Measurements from ENCODE around the gene THSD7A.
A peak's percentile ranks its signal among the peaks of the same experiment; 100 is the strongest.

THSD7A gene

DNA sequence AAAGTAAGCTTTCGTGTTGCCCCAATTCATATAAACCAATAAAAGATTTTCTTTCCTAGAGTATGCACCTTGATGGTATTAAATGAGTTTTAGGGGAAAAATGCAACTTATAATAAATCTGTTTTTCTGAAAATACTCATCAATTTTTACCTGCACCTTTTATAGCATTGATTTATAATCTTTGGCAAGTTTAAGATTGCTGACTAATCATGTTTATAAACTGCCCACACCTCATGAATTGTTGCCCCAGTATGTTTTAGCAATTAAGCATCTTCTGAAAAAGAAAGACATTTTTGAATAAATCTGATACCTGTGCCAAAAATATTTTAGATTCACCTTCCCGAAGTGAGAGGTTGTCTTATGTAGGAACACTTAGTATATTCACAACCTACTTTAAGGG, 420.0 kb downstream of the THSD7A start:
- DNase-seq, result no peak

DNA sequence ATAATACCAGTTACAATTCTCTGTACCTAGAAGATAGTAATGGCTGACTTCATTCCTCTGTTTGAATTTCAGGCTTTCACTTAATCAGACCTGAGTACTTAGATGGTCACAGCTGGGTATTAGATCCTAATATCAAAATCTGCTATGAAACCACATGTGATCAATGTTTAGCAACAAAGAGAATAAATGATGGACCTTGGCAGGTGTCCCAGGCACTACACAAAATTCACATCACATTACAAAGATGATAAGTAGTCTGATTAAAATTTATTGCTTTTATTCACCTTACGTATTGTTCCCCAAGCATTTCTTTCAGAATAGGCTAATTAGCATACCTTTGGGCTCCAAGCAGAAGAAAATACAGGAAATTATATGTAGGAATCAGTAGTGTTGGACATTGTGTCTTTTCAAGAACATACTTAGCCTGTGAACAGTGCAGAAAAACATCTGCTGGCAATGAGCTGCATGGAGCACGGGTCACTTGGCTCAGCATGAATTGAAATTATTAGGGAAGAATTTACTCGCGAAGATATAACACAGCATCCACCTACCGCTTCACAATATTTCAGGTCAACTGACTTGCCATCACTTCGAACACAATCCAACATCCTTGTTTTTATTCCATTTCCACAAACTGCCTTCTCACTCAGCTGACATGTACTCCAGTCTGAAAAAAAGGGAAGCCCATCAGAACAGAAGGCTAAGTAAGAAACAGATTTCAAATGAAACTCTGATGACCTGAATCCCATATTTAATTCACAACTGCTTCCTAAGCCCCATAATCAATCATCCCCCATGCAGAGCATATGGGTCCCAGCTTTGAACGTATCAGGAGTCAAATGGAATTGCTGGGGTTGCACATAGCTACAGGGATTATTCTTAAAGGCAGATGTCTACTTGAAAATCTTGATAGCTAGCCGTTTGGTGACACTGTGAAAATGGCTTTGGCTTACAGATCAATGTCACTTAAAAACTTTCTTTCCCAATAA, 421.0 kb downstream of the THSD7A start:
- DNase-seq, result no peak

DNA sequence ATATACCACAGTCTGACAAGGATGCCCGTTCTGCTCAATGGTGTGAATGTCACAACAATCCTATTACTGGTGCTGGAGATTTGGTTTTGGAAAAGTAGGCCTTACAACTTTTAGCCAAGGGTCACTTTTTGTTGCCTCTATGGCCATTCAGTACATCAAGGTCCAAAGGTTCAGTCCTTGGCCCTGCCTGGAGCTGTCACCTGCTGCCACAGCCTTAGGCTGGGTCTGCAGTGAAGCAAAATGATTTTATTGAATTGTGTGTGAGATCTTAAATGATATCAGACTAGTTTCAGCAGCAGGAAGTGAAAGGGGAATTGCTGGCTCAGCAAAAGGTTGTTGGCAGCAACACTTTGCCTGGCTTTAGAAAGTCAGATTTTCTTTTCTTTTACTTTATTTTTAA, 427.6 kb downstream of the THSD7A start:
- DNase-seq, result no peak

DNA sequence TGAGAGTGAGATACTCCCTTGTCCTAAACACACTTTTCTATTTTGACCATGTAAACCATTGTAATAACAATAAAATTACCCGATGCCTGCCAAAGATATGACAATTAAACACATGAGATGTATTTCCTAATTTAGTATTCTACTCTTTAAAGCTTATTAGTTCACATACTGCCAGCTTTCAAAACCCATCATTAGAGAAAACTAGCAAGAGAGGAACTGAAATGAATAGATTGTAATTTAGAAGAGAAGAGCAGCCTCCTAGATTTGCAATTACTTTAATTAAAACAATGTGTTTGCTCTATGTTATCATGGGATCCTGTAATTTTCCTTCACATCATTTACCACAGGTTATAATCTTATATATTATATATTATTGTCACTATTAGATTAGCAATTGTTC, 428.2 kb downstream of the THSD7A start:
- no peak for DNase-seq

DNA sequence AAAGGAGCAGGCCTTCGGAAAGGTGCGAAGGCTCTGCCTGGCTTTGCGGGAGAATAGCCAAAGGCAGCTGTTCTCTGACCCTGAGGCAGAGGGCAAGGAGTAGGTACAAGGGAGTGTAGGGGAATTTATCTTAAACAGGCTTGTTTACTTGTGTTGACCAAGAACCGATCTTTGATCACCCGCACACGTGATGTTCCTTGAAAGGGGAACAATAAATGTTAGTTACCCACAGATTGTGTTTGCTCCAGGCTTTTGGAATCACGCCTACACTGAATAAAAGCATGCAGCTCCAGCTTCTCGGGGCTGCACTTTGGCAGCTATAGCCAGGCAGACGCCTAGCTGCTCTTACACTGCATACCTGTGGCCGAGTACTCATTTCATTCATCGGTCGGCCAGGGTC, 437.6 kb downstream of the THSD7A start:
- DNase-seq, result no peak

DNA sequence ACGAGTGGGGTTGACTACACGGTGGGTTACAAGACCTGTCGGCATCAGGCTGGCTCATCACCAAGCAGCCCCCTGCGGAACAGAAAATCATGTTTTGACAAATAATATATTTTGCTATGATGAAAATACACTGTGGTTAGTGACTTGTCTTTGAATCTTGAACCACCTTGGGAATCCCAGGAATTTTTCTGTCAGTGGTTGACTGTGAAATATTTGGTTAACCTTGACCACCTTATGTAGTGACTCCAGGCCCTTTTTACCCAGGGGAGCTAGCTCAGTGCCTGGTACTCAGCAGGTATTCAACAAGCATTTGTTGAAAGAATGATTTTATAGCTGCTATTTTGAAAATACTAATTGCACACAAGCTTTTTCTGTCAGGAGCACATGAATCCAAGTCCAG, 452.4 kb downstream of the THSD7A start:
- no peak for DNase-seq

DNA sequence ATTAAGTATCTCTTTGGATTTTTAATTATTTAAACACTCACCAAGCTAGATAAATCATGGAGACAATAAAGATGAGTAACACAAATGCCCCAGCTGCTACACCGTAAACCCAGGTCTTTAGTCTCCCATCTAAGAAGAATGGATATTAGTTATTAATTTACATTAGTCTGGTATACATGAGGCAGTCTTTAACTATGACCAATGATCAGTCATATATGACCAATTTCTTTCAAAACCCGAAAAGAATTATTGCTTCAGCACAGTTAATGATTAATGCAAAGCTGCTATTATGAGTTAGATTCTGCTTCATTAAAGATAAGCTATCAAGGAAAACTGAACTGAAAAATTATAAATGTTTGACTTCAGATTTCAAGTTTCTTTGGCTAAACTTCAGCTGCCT, 455.5 kb downstream of the THSD7A start:
- DNase-seq, result no peak

DNA sequence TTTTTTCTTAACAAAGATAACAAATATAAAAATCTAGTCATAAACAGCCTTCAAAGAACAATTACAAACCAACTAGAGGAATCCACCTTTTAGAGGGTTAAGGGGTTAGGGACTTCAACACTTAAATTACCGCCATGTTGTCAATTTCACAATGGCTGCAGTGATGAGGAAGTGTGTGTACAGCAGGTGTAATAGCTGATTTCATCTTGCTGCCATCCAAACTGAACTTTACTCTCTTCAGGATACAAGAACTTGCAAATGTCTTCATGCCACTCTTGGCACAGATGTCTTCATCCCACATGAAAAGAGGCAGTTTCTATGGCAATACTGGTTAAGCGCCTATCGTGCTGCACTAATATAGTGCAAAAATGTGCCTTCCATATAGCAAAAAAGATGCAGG, 457.4 kb downstream of the THSD7A start:
- DNase-seq, result no peak

DNA sequence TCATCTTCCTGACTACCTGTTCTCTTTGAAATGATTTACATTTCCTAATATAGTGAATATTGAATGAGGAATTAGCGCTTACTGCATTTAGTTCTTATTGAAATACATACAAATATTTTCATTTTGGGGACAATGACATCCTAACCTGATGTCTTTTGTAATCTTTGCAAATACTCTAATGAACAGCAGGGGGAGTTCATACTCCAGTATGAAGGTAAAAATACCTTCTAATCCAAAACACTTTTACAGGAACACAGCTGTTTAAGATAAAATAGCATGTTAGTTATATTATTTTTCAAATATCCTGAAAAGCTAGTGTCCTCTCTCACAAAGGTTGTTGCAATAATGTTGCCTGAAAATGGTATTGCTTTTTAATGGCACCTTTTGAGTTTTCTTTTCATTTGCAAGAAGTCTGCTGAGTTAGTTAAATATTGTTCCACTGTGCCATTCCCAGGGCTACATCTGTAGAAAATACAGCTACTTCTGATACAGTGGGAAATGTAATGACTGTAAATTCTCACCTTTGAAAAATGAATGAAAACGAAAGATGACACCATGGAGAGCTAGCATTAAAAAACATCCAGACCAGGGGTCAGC, 458.4 kb downstream of the THSD7A start:
- DNase-seq, result no peak

DNA sequence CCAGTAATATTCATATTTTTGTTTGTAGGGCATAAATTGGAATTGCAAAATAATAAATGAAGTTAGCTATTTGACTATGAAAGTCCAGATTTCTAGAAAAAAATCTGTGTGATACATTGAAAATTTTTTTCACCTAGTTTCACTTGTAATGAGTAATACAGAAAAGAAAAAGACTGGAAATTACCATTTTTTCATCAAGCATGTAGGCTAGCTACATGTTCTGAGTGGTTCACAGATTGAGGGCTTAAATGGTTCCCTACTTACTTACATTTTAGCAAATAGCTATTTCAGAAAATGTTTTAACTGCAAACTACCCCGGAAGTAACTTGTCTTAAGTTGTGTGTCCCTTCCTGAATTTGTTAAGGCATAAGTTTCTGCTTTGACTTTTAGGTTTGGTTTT, 462.3 kb downstream of the THSD7A start:
- no peak for DNase-seq

DNA sequence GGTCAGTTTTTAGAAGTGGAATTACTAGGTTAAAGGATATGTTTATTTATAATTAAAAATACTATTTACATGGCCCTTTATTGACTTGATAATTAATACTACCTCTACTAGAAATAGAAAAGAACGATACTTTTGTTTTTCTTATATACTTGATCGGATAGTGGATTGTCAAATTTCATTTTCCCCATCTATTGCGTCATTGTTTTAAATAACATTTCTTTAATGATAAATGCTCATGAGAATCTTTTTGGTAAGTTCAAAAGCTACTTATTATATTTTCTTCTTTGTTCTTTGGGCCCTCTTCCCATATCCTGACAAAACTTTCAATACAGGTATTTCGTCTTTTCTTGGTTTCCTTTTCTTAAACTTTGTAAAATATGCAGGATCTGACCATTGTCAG, 465.9 kb downstream of the THSD7A start:
- DNase-seq, result no peak

DNA sequence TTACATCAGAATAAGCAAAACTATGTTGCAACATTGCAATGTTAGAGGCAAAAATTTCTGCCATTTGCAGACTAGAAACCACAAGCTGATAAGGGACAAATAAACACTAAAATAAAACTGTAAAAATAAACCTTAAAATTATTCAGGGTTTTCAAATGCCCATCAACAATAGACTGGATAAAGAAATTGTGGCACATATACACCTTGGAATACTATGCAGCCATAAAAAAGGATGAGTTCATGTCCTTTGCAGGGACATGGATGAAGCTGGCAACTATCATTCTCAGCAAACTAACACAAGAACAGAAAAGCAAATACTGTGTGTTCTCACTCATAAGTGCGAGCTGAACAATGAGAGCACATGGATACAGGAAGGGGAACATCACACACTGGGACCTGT, 473.4 kb downstream of the THSD7A start:
- no peak for DNase-seq

DNA sequence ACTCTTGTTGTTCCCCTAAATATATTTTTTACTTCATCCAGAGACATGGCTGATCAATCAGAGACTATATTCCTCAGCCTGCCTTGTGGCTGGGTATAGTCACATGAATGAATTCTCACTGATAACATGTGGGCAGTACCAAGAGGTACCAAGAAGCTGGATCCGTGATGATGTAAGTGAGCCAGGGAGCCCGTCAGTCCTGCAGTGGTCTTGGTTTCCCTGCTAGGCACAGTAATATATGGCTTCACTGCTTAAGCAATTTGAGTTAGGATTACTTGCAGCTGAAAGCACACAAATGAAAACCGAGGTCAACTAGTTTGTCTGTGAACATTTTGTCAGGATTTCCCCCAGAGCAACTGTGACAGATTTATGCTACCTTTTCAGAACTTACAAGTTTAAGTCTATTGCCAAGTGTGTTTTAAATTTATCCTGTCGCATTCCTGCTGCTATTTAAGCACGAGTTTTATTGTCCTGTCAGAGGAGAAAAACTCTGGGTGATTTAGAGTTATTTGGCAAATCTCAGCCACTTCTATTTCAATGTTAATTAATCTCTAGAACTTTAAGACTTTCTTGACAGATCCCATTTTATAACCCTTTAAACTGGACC, 476.5 kb downstream of the THSD7A start:
- DNase-seq, result no peak

DNA sequence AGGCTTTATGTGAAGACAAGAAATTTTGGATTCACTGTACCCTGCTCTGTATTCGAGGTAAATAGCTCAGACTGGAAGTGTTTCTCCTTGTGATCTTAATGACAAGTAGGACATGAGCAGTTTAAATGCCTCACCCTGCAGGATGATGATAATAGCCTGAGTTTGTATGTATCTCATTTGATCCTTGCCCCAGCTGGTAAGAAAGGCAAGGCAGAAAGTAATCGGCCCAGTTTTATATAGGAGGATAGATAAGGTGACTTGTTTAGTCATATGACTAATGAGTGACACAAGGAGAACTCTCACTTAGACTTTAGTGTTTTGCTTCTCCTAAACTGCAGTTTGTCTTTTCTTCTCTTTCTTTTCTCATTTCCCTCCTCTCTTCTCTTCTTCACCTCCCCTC, 485.7 kb downstream of the THSD7A start:
- DNase-seq, result no peak

DNA sequence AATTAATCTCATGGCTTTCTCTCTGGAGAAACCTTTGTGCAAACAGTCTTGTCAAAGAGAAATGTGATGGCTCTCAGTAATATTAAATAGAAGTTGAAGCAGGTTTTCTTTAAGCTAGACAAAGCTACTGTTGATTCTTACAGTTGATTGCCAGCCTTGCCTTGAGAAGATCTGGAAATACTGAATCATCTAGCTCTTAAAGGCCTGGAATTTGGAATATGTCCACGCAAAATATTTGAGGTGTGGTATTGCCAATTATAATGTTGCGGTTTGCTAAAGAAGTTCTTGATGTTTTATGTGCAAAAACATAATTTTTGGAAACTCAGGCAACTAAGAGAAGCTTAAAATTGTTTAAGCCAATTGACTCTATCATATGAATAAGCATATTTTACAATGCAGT, 486.4 kb downstream of the THSD7A start:
- no peak for DNase-seq

DNA sequence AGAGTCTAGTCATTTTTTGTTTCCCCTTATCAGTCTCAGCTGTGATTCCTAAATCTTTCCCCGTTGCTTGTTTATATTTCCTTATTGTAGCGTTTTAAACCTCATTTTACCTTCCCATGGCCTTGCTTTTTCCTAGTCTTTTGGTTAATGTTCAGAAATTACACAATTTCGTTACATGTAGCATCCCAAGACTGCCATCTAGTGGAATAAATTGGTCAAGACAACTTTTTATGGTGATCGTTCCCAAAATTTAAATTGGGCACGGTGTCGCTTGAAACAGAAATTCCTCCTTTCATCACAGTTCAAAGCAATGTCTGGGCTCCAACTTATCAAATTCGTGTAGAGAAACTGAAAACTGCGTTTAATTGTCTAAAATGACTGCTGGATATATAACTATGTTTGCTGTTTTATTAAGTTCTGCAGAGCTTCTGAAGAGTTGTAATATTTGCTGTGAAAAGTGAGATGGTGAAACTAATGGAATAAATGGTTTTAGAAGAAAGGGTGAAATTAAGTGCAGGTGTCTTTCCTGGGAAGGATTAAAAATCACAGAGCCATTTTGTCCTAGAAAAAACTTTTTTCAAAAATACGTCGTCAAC, 488.1 kb downstream of the THSD7A start:
- peak in 2 of 14 donors; percentile 42 to 51 for DNase-seq

DNA sequence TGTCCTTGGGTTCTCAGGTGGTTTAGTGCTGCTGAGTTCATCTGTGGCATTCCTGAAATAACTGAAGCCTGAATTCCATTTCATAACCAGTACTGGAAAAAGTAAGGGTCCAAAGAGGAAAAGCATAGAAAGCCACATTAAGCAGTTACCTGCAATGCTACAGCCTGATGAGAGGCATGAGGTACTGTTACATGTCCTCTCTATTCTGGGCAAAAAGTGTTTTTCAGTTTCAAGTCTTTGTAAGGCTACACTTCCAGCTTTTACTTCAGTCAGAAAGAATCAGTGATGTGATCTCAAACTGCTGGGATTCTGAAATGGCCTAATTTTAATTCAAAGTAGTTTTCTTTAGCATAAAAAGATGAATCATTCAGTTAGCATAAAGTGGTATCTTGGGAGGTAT, 488.9 kb downstream of the THSD7A start:
- no peak for DNase-seq

DNA sequence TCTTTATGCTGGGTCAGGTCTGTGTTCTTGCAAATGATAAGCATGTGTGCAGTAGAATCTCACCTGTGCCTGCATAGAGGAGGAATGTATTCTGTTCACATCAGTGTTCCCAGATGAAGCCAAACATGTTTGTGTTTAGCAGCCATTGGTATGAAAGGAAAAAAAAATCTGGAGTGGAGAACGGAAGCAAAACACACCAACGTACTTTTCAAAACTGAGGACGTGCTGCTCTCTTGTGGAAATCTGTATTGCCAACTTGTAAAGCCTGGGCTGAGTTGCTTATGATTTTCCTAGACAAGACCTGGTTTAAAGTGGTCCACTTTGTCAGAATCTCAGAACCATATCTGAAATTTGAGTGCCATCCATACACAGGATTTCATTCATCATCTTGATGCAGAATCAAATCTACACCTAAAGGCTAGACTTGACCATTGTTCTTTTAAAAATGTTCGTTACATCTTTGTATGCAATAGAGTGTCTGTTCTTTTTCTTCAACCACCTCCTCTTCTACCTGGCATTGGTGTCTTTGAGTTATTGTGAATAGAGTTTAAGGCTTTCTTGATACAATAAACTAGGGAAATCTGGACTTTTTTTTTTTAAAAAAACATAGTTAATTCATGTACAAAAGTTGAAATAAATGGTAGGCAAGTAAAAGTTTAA, 490.6 kb downstream of the THSD7A start:
- peak in 2 of 14 donors; percentile 20 to 72 for DNase-seq

DNA sequence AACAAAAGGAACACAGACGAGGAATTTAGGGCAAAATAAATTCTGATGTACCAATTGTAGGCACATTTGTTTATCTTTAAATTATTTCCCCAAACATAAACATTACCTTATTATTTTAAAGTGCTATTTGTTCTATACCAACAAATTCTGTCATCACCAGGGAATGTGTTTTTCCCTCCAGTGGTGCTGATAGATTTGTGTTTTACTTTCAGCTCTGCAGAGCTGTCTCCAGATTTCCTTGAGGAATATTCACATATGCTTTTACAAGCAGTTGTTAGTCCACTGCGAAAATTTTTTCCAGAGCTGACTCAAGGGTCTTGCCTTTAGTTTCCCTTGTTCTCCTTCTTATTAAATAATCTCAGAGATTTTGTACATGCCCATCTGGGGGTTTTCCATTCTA, 495.6 kb downstream of the THSD7A start:
- DNase-seq, result no peak

DNA sequence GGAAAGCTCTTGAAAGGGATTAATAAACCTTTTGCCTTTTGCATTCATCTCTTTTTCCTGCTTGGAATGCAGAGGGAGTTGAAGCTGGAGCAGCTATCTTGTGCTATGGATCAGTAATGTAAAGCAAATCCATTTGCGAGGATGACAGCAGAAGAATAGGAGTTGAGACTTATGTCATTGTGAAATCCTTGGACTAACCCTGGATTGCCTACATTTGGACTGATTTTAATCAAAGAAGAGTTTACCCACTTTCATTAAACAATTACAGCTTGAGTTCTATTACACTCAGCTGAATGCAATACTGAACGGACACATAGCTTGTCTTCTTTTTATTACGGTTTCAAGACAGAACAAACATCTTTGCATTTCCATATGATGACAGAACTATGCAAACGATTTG, 496.1 kb downstream of the THSD7A start:
- no peak for DNase-seq

DNA sequence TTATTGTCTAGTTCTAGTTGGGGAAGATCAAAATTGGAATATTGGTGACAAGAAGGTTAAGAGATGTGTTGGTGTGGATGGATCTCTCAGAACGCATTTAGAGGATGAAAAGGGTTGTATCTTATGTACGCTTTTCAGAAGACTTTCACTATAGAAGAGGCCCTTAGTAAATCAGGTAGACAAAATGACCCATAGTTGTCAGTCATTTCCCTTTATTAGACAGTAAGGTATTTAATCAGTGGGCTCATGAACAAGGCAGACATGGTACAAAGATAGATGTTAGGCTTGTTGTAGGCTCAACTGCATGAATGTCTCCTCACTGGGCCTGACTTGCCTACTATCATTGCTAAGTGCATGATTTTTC, 499.2 kb downstream of the THSD7A start:
- DNase-seq, result no peak

DNA sequence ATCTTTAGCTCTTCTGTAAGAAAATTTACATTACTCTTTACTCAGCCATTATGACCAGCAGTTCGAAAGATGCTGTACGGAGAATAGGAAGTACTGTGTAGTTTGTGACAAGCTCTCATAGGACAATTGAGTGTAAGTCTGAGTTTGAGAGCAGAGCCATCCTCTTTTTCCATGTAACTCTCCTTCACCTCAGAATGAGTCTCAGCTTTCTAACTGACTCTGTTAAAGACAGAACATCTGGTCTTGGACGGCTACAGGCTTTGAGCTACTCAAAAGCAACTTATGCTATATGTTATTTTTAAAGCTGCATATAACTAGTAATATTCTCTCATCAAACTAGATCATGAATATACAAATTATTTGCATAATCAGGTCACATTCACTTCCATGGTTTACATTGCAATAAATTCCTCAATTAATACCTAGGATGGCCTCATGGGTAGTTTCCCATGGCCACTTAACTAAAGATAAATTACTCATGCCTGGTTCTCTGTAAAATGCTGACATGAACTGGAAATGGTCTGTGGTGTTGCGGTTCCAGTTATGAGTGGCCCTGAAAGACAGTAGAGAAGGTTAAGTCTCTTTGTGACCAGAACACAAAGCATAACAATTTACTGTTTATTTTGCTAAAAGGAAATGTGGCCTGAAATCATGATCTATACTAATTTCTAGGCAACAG, 499.7 kb downstream of the THSD7A start:
- no peak for DNase-seq
